Heart left ventricle (tissue), 16 donors: ENCODE measurements around the gene LRRFIP1. TPM values are rescaled to one million over a fixed set of nuclear protein-coding genes. Genes with fewer than 3 reads are reported as not detected.

Experiments used
- ATAC-seq, 4 donors: fragments of 200-7000 bp; cut with Tn5 transposase; one replicate each; pipeline ENCODE4 v1.9.1; 2020 to 2022; ENCODE audit warnings: moderate library complexity in 4 of 4, mild to moderate bottlenecking in 3 of 4, moderate number of reproducible peaks in 1 of 4
- DNase-seq, 5 donors: peaks; one replicate each; pipeline ENCODE4 v3.0.0-alpha.2; 2020
- H3K27ac ChIP-seq, 12 donors: fragments of 200-600 bp; sonication (generic) in 4 of 12; one replicate each; pipeline versions ENCODE4 v1.5.0 to v1.8.0; 2016 to 2022; ENCODE audit warnings: mild to moderate bottlenecking in 2 of 12
- H3K27me3 ChIP-seq, 9 donors: fragments of 200-600 bp; sonication (generic) in 2 of 9; one replicate each; pipeline versions ENCODE4 v1.5.1 to v1.8.0; 2016 to 2022; ENCODE audit warnings: mild to moderate bottlenecking in 3 of 9
- H3K36me3 ChIP-seq, 9 donors: fragments of 200-600 bp; sonication (generic) in 2 of 9; one replicate each; pipeline versions ENCODE4 v1.5.0 to v1.8.0; 2018 to 2022; ENCODE audit warnings: mild to moderate bottlenecking in 2 of 9
- H3K4me1 ChIP-seq, 12 donors: fragments of 200-600 bp; sonication (generic) in 4 of 12; one replicate each; pipeline versions ENCODE4 v1.5.0 to v1.8.0; 2016 to 2022; ENCODE audit warnings: mild to moderate bottlenecking in 3 of 12
- H3K4me3 ChIP-seq, 12 donors: fragments of 200-600 bp; sonication (generic) in 4 of 12; one replicate each; pipeline versions ENCODE4 v1.5.0 to v1.8.0; 2017 to 2022; ENCODE audit warnings: mild to moderate bottlenecking in 9 of 12, moderate library complexity in 4 of 12
- H3K9me3 ChIP-seq, 12 donors: fragments of 200-600 bp; sonication (generic) in 4 of 12; one replicate each; pipeline versions ENCODE4 v1.5.0 to v1.8.0; 2016 to 2022; ENCODE audit warnings: mild to moderate bottlenecking in 1 of 12
- CTCF ChIP-seq, 12 donors: fragments of 200-600 bp; sonication (generic) in 4 of 12; IDR thresholded peaks; one replicate each; pipeline versions ENCODE4 v1.5.0 to v1.8.0; 2018 to 2022; ENCODE audit warnings: antibody characterized with exemption in 12 of 12, mild to moderate bottlenecking in 5 of 12
- POLR2A ChIP-seq, 2 donors: fragments of 450-650 bp; IDR thresholded peaks; one replicate each; pipeline ENCODE4 v1.6.1; 2017; ENCODE audit warnings: antibody characterized with exemption in 2 of 2, mild to moderate bottlenecking in 2 of 2, moderate library complexity in 2 of 2
- WGBS, 4 donors: extraction: QIAGEN DNeasy Blood & Tissue Kit in 2 of 4; methylation state at CpG; one replicate each; pipeline versions ENCODE4 v1.1.5 to v1.1.7; 2013 to 2018; 5-methylcytosine and 5-hydroxymethylcytosine counted together
- intact Hi-C, 10 donors: fragments of 100-400 bp; cut with DNase I; formaldehyde crosslinking; loops; one replicate each; pipeline versions ENCODE4 v1.11.1 to v1.14.2; 2022
- polyA plus RNA-seq, 2 donors: library from polyadenylated mRNA; stranded (reverse); fragments of 200-250 nt; gene quantifications; one replicate each; pipeline ENCODE4 v1.2.3, GENCODE V29; 2013
- total RNA-seq, 9 donors: library from RNA; depleted of rRNA in 2 of 9; stranded (reverse); fragments of >200 nt in 2 of 9; fragmentation: NEBNext Ultra II Directional in 3 of 9; extraction: Animal tissue kit (Norgen Biotek cat#: 25700) in 3 of 9; gene quantifications; one replicate each; pipeline versions ENCODE4 v1.1.0 to v1.2.4, GENCODE V29; 2016 to 2023
- donor health status: ischemic (EF 13 %, LVEDD 7.1; RV severe dilation, severe dysfunction).
- donor health status: healthy with polysubstance abuse.
- donor health status: DM: no; HTN: yes; CAD: no.
- donor health status: DM: no; HTN: no; CAD: no.
- donor health status: ischemic (EF 25% LVEDD 6.9; RV normal size, moderate dysfunction).
- donor health status: ischemic (EF 25% LVEDD 5.7; RV mildly dilated, moderate dysfunction).
- donor health status: healthy.
- donor health status: DM: yes; HTN: yes; CAD: no.
- donor health status: ischemic (EF 35%, LVEDD 5.7; RV mildly dilated, moderate dysfunction).
- donor health status: nonischemic (EF 11% LVEDD 7.7; RV severe dilation, severe dysfunction).
- donor health status: DM: yes; HTN: yes; CAD: no.
- donor health status: PGD.
- donor health status: ischemic (EF 29% LVEDD 5.4; RV normal size, mild dysfunction).
- donor health status: nonischemic (EF 23%, LVEDD 6.1; RV moderate dilation, normal function).

Gene LRRFIP1
- total and polyA plus RNA-seq, 11 donors, result 78.7 to 151 (median 111) TPM

- Histone ChIP-seq H3K36me3 (peaks cover 0 to 34% (median 19%) of the 10 kb centered on the region in 9 donors), H3K4me3 (no peak overlapping the region), H3K27me3 (no peaks in the 10 kb centered on the region), H3K4me1 (peaks cover 10 to 97% (median 79%) of the 10 kb centered on the region in 12 donors), H3K27ac (peak overlapping the region in 5 of 12 donors; percentile 29 to 77 (median 64)), H3K9me3 (no peaks in the 10 kb centered on the region)
- no peak for DNase-seq
- no peak for ATAC-seq
- intact Hi-C loops, result no loop called here
- 72 to 76% (median 73%) methylated on average over 5 of the region's 5 CpGs for WGBS, 4 donors
- TF ChIP-seq POLR2A (IDR thresholded peaks at IDR 0.05) (no peak), CTCF (IDR thresholded peaks at IDR 0.05) (no peak)
Measured at GRCh38 chr2:237727363-237727762, 100.0 kb downstream of the LRRFIP1 start.

- no peaks in the 10 kb centered on the region for H3K9me3 ChIP-seq
- peak overlapping the region in 10 of 12 donors; percentile 46 to 86 (median 82) for H3K27ac ChIP-seq
- H3K4me1 ChIP-seq, result peaks cover 8 to 100% (median 83%) of the 10 kb centered on the region in 12 donors
- no peak for ATAC-seq
- intact Hi-C loops, result loop anchor here in 4 of 10 donors (5.0 to 10.0 kb wide), 4 partner anchors 33 to 215 kb away; partner anchors contain the start of gene LRRFIP1 (in 1 of the 4)
- 77 to 83% (median 82%) methylated on average over 12 of the region's 12 CpGs for WGBS, 4 donors
- no peaks in the 10 kb centered on the region for H3K27me3 ChIP-seq
- peaks cover 0 to 21% (median 9%) of the 10 kb centered on the region in 9 donors for H3K36me3 ChIP-seq
- peak overlapping the region in 9 of 12 donors; percentile 3 to 49 (median 36) for H3K4me3 ChIP-seq
- TF ChIP-seq POLR2A (IDR thresholded peaks at IDR 0.05) (no peak), CTCF (IDR thresholded peaks at IDR 0.05) (no peak)
- no peak for DNase-seq
Measured at GRCh38 chr2:237729681-237730475, 102.5 kb downstream of the LRRFIP1 start.

- no peaks in the 10 kb centered on the region for H3K27me3 ChIP-seq
- peak overlapping the region in 2 of 12 donors; percentile 20 to 48 for H3K4me3 ChIP-seq
- peaks cover 8 to 100% (median 82%) of the 10 kb centered on the region in 12 donors for H3K4me1 ChIP-seq
- H3K27ac ChIP-seq, result peak overlapping the region in 11 of 12 donors; percentile 78 to 86 (median 84)
- DNase-seq, result no peak
- WGBS, 4 donors, result 24 to 32% (median 28%) methylated on average over 6 of the region's 6 CpGs
- peak in 3 of 4 donors; percentile 23 to 49 (median 32) for ATAC-seq
- intact Hi-C loops, result loop anchor here in 5 of 10 donors (2.0 to 10.0 kb wide), 5 partner anchors 34 to 217 kb away; partner anchors contain the start of gene LRRFIP1 (in 1 of the 5)
- no peaks in the 10 kb centered on the region for H3K9me3 ChIP-seq
- H3K36me3 ChIP-seq, result peaks cover 0 to 32% (median 17%) of the 10 kb centered on the region in 9 donors
- no peak for TF ChIP-seq CTCF (IDR thresholded peaks at IDR 0.05)
- no peak for TF ChIP-seq POLR2A (IDR thresholded peaks at IDR 0.05)
Measured at GRCh38 chr2:237731663-237732062, 104.3 kb downstream of the LRRFIP1 start.

- Histone ChIP-seq H3K36me3 (peaks cover 0 to 33% (median 17%) of the 10 kb centered on the region in 9 donors), H3K27ac (peak overlapping the region; percentile 67 to 86 (median 83)), H3K27me3 (no peaks in the 10 kb centered on the region), H3K9me3 (no peaks in the 10 kb centered on the region), H3K4me1 (peaks cover 8 to 100% (median 82%) of the 10 kb centered on the region in 12 donors), H3K4me3 (peak overlapping the region in 4 of 12 donors; percentile 7 to 20 (median 12))
- DNase-seq (no peak), ATAC-seq (peak in 2 of 4 donors; percentile 7 to 13)
- intact Hi-C loops, result loop anchor here in 5 of 10 donors (2.0 to 10.0 kb wide), 5 partner anchors 35 to 217 kb away; partner anchors contain the start of gene LRRFIP1 (in 1 of the 5)
- WGBS, 4 donors, result 28 to 32% (median 30%) methylated on average over 10 of the region's 10 CpGs
- TF ChIP-seq CTCF (IDR thresholded peaks at IDR 0.05) (no peak), POLR2A (IDR thresholded peaks at IDR 0.05) (no peak)
Measured at GRCh38 chr2:237732070-237732469, 104.7 kb downstream of the LRRFIP1 start.
